Raji (cell line): ENCODE results near the gene CLDN24.

Source experiments
- POLR2A ChIP-seq: IDR thresholded peaks from 2 replicates; pipeline ENCODE4 v1.6.1; 2011; ENCODE audit warnings: low read depth, low read length, control low read depth; ENCODE audit not compliant: insufficient read depth

The CLDN24 gene

GRCh38 chr4:183276106-183276505, 46.1 kb downstream of the CLDN24 start:
- TF ChIP-seq POLR2A, result no peak

- no peak for TF ChIP-seq POLR2A
These were observed 49.8 kb downstream of the CLDN24 start for GRCh38 chr4:183272384-183272783.
